ENCODE data around the gene FTSJ1. TPM values are rescaled to one million over a fixed set of nuclear protein-coding genes. Genes with fewer than 3 reads are reported as not detected.
"Not testable (repeated sequence)": the region's sequence is repeated elsewhere in the genome, so short reads cannot be mapped to it uniquely, and the experiment has no call there.

Gene FTSJ1
- total RNA-seq, 1 donor, result 53.5 TPM

DNA sequence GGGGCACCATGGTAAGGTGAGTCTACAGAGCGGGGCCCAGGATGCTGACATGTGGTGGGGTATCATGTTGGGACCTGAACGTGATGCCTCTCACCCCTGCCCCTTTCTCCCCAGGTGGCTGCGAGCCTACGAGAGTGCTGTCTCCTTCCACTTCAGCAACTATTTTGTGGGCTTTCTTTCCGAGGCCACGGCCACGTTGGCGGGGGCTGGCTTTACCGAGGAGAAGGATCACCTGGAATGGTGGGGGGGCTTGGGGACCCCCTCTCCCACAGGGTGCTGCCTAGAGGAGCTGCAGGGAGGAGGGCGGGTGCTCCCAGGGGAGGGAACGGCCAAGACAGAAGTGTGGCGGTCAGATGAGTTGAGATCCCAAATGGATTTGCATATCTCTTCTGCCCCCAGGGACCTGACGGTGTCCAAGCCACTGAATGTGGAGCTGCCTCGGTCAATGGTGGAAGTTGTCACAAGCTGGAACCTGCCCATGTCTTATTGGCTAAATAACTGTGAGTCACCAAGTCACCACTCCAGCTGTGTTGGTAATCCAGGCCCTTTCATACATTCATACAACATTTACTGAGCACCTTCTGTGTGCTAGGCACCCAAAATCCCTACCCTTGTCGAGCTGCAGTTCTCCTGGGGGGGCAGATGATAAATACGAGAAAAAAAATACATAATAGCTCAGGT, 38.3 kb downstream of the FTSJ1 start:
- H3K4me3 ChIP-seq (ENCODE audit: low read depth, low read length), result no peak overlapping the region
- TF ChIP-seq CTCF (IDR thresholded peaks at IDR 0.05; ENCODE audit: insufficient read depth, low read depth, low read length), result no peak
- DNase-seq (ENCODE audit: low read depth), result no peak

GRCh38 chrX:48514868-48515460, 39.0 kb downstream of the FTSJ1 start:
- TF ChIP-seq CTCF (IDR thresholded peaks at IDR 0.05; ENCODE audit: insufficient read depth, low read depth, low read length), result no peak
- H3K4me3 ChIP-seq (ENCODE audit: low read depth, low read length), result no peak overlapping the region
- no peak for DNase-seq (ENCODE audit: low read depth)

DNA sequence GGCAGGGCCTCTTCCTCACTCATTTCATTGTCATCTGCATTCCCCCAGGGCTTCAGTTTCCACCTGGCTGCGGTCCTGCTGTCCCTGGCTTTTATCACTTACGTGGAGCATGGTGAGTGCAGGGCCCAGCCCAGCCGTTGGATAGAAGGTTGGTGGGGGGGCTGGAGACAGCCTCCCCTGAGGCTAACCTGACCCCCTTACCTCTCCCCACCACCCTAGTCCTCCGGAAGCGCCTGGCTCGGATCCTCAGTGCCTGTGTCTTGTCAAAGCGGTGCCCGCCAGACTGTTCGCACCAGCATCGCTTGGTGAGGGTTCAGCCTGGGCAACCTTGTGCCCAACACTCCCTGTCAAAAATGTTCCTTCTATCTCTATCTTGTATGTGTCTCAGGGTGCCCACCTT, 39.8 kb downstream of the FTSJ1 start:
- no peak overlapping the region for H3K4me3 ChIP-seq (ENCODE audit: low read depth, low read length)

DNA sequence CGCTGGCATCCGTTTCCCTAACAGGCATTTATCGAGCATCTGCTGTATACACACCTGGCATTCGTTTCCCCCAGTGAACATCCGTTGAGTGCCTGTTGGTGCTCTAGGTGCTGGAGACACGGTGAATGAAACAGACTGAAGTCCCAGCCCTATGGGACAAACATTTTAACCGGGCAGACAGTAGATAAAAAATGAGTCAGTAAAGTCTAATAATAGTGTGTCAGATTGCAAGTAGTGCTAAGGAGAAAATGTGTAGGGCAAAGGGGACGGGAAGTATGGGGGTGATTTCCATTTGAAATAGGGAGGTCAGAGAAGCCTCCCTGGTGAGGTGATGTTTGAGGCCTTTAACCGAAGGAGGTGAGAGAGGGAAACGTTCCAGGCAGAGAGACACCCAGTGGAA, 40.3 kb downstream of the FTSJ1 start:
- no peak for DNase-seq (ENCODE audit: low read depth)
- TF ChIP-seq CTCF (IDR thresholded peaks at IDR 0.05; ENCODE audit: insufficient read depth, low read depth, low read length), result no peak

More for the DNA sequence above, 39.8 kb downstream of the FTSJ1 start:
- DNase-seq (ENCODE audit: low read depth), result no peak
- TF ChIP-seq CTCF (IDR thresholded peaks at IDR 0.05; ENCODE audit: insufficient read depth, low read depth, low read length), result no peak

GRCh38 chrX:48516987-48517386, 41.0 kb downstream of the FTSJ1 start:
- DNase-seq (ENCODE audit: low read depth), result no peak
- TF ChIP-seq CTCF (IDR thresholded peaks at IDR 0.05; ENCODE audit: insufficient read depth, low read depth, low read length), result no peak
- H3K4me3 ChIP-seq (ENCODE audit: low read depth, low read length), result no peak overlapping the region

More for the DNA sequence above, 40.3 kb downstream of the FTSJ1 start:
- H3K4me3 ChIP-seq (ENCODE audit: low read depth, low read length), result no peak overlapping the region

- not testable (repeated sequence) for H3K4me3 ChIP-seq (ENCODE audit: low read depth, low read length); DNase-seq (ENCODE audit: low read depth)
These were observed 43.5 kb downstream of the FTSJ1 start for GRCh38 chrX:48519481-48519880.

DNA sequence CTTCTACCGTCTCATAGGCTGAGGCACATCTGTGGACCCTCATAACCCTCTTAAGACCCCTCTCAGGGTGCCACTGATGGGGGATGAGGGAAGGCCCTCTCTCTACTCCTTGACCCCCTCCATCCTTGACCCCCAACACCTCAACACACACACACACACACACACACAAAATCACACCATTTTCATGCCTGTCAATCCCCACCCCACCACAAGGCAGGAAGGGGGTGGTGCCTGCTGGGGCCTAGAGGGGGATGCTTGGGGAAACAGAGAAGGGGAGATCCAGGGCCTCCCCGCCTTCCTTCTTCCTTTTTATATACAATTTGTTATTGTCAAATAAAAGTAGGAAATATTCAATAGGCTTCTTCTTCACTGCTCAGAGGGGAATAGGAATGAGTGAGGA, 44.5 kb downstream of the FTSJ1 start:
- no peak for DNase-seq (ENCODE audit: low read depth)
- no peak overlapping the region for H3K4me3 ChIP-seq (ENCODE audit: low read depth, low read length)
- no peak for TF ChIP-seq CTCF (IDR thresholded peaks at IDR 0.05; ENCODE audit: insufficient read depth, low read depth, low read length)

All from fibroblast of villous mesenchyme (primary cell).